GM11168 (cell line): ENCODE data around the gene TBX2.

Source experiments
- in situ Hi-C: fragments of 300-500 bp; cut with MboI; formaldehyde crosslinking; loops from one replicate; pipeline ENCODE4 v1.12.0; 2022; ENCODE audit warnings: low sequenced_read_pairs; ENCODE audit not compliant: unreplicated experiment

Gene TBX2

DNA sequence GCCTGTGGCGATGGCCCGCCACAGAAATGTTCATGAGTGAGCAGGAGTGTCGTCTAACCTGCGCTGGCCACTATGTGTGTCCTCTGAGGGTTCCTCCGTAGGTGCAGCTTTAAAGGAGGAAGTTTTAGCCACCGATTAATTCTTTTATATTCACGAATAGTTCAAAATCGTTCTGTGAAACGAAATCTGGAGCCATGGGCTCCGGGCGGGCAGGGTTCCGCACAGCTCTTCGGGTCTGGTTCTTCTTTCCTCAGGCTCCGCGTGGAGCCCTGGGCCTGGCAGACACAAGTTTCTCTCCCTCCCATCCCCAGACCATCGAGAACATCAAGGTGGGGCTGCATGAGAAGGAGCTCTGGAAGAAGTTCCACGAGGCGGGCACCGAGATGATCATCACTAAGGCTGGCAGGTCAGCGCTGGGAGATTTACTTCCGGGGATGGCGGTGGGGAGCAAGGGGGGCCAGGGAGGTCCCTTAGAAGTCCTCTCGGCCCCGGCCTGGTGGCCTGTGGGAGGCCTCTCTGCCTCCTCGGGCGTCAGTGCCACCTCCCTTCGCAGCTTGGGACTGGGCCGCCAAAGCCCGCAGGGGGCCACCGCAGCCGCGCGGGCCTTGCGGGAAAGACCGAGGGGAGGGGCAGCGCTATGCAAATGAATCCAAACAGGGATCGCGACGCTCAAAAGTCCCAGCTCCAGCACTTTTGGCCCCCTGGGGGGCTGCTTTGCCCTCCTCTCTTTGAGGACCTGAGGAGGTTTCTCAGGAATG, 57.8 kb downstream of the TBX2 start:
- in situ Hi-C loops = no loop called here

DNA sequence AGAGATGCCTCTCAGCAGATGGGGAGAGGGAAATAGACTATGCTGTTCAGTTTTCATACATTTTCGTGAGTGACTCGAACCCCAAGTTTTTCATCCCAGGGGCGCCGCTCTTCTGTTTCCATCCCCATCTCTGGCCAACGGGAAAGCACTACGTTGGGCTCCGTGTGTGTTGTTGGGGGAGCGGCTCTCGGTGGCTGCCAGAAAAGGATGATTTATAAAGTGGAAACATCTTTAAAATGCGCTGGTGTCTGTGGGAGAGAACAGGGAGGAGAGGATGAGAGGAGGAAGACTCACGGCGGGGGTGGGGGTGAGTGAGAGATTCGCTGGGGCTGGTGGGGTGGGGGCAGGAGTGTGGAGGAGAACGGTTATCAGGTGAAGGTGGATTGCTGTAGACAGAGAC, 58.4 kb downstream of the TBX2 start:
- in situ Hi-C loops = no loop called here

DNA sequence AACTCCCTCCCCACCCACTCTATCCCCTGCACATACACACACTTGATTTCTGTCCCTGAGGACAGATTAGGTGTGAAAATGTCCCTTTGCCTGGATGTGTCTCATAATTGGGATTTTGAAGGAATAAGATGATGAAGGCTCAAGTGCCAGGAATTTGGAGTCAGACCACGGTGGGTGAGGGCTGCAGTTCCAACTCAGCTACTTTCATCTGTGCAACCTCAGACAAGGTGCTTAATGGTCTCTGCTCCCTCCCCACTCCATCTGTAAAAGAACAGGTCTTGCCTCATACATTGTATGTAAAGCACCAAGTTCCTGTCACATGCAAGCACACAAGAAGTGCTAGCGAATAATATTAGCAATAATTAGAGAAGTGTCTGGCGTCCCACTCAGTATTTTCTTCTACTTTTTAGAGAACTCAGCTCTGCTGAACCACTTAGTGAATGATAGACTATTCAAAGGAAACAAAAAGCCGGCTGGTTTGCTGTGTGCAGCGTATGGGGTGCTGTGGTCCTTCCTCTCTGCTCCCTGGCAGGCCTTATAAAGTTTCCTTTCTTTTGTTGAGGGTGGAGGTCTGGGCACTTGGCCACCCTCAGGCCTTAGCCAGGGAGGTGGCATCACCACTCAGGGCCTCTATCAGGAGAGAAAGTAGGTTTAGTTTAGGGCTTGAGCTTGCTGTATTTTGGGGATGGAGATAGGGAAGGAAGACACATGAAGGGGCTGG, 58.9 kb downstream of the TBX2 start:
- in situ Hi-C loops = no loop called here
